CD14-positive monocyte (primary cell): ENCODE data around the gene PSMC5. TPM values are rescaled to one million over a fixed set of nuclear protein-coding genes. Genes with fewer than 3 reads are reported as not detected.
A peak's percentile ranks its signal among the peaks of the same experiment; 100 is the strongest.

Experiments
- DNase-seq, 3 donors: peaks; one replicate each; pipeline ENCODE4 v3.0.0-alpha.2; 2011 to 2022
- H2AFZ ChIP-seq: 2 replicates; pipeline ENCODE4 v1.6.0; 2012; ENCODE audit warnings: mild to moderate bottlenecking, low read depth, low read length, inconsistent platforms; ENCODE audit not compliant: insufficient read depth, poor library complexity, severe bottlenecking
- H3K27ac ChIP-seq, 2 donors: 1 replicate in 1 of 2; 2 replicates in 1 of 2; pipeline ENCODE4 v1.5.1; 2012 to 2013; ENCODE audit warnings: low read length in 2 of 2, control low read depth in 1 of 2, inconsistent platforms in 1 of 2, low read depth in 1 of 2, mild to moderate bottlenecking in 1 of 2
- H3K27me3 ChIP-seq, 2 donors: one replicate each; pipeline versions ENCODE4 v1.6.0 to v1.6.1; 2011 to 2013; ENCODE audit warnings: low read length in 2 of 2; ENCODE audit not compliant: control insufficient read depth in 2 of 2, insufficient read depth in 2 of 2
- H3K36me3 ChIP-seq, 2 donors: replicated peaks in 1 of 2; 1 replicate in 1 of 2; 2 replicates in 1 of 2; pipeline versions ENCODE4 v1.5.1 to v1.6.1; 2012 to 2013; ENCODE audit warnings: low read length in 2 of 2, control low read depth in 1 of 2, inconsistent platforms in 1 of 2, mild to moderate bottlenecking in 1 of 2; ENCODE audit not compliant: insufficient read depth in 2 of 2, control insufficient read depth in 1 of 2
- H3K4me1 ChIP-seq, 2 donors: 1 replicate in 1 of 2; 2 replicates in 1 of 2; pipeline versions ENCODE4 v1.5.1 to v1.6.1; 2012 to 2013; ENCODE audit warnings: low read length in 2 of 2, control low read depth in 1 of 2, inconsistent platforms in 1 of 2, mild to moderate bottlenecking in 1 of 2, moderate library complexity in 1 of 2; ENCODE audit not compliant: insufficient read depth in 2 of 2, control insufficient read depth in 1 of 2
- H3K4me2 ChIP-seq: replicated peaks from 2 replicates; pipeline ENCODE3; 2012; ENCODE audit warnings: low read length, moderate library complexity, mild to moderate bottlenecking; ENCODE audit not compliant: poor library complexity, severe bottlenecking; ENCODE audit errors: extremely low read depth
- H3K4me3 ChIP-seq, 3 experiments: fragments of 200-600 bp in 1 of 3; sonication (generic) in 1 of 3; replicated peaks in 1 of 3; 1 replicate in 2 of 3; 2 replicates in 1 of 3; pipeline ENCODE4 v1.5.1; 2011 to 2013; ENCODE audit warnings: low read length in 3 of 3, mild to moderate bottlenecking in 3 of 3, control low read depth in 2 of 3, low read depth in 2 of 3, inconsistent platforms in 1 of 3, moderate library complexity in 1 of 3
- H3K79me2 ChIP-seq: 2 replicates; pipeline ENCODE4 v1.6.0; 2012; ENCODE audit warnings: mild to moderate bottlenecking, control low read depth, inconsistent platforms, low read length, moderate library complexity; ENCODE audit not compliant: insufficient read depth
- H3K9ac ChIP-seq: 2 replicates; pipeline ENCODE4 v1.6.0; 2017; ENCODE audit warnings: low read length, mild to moderate bottlenecking; ENCODE audit not compliant: insufficient read depth, poor library complexity, severe bottlenecking
- H3K9me3 ChIP-seq, 2 donors: replicated peaks in 1 of 2; 1 replicate in 1 of 2; 2 replicates in 1 of 2; pipeline versions ENCODE4 v1.5.1 to v1.6.1; 2012 to 2013; ENCODE audit warnings: low read length in 2 of 2, control low read depth in 1 of 2; ENCODE audit not compliant: control insufficient read depth in 1 of 2, insufficient read depth in 1 of 2
- H4K20me1 ChIP-seq: 2 replicates; pipeline ENCODE4 v1.6.0; 2012; ENCODE audit warnings: mild to moderate bottlenecking, low read length, control low read depth, moderate library complexity; ENCODE audit not compliant: insufficient read depth
- H3K27ac Mint-ChIP-seq, 7 donors: one replicate each; pipeline ENCODE4 v1.8.0; 2020; ENCODE audit warnings: mild to moderate bottlenecking in 7 of 7, mixed read lengths in 7 of 7, moderate library complexity in 6 of 7, inconsistent platforms in 2 of 7
- H3K27me3 Mint-ChIP-seq, 3 donors: one replicate each; pipeline ENCODE4 v1.8.0; 2021 to 2022; ENCODE audit warnings: low read depth in 3 of 3, mild to moderate bottlenecking in 3 of 3, mixed read lengths in 3 of 3, moderate library complexity in 3 of 3, inconsistent platforms in 1 of 3
- H3K36me3 Mint-ChIP-seq, 2 donors: one replicate each; pipeline ENCODE4 v1.8.0; 2020; ENCODE audit warnings: mixed read lengths in 2 of 2, inconsistent platforms in 1 of 2, mild to moderate bottlenecking in 1 of 2
- H3K4me1 Mint-ChIP-seq: one replicate; pipeline ENCODE4 v1.8.0; 2020; ENCODE audit warnings: mild to moderate bottlenecking, mixed read lengths
- H3K4me3 Mint-ChIP-seq, 2 donors: one replicate each; pipeline ENCODE4 v1.8.0; 2020; ENCODE audit warnings: mild to moderate bottlenecking in 2 of 2, mixed read lengths in 2 of 2, moderate library complexity in 1 of 2
- H3K9me3 Mint-ChIP-seq, 7 donors: one replicate each; pipeline ENCODE4 v1.8.0; 2020 to 2022; ENCODE audit warnings: mixed read lengths in 7 of 7, mild to moderate bottlenecking in 6 of 7, moderate library complexity in 6 of 7, inconsistent platforms in 2 of 7
- WGBS: methylation state at CpG from one replicate; pipeline ENCODE4 v1.1.5; 2013; ENCODE audit warnings: missing lambda C conversion rate; ENCODE audit not compliant: insufficient coverage; 5-methylcytosine and 5-hydroxymethylcytosine counted together
- intact Hi-C, 2 donors: fragments of 100-400 bp; cut with micrococcal nuclease; formaldehyde crosslinking; loops; one replicate each; pipeline versions ENCODE4 v1.15.0 to v1.15.1; 2023
- polyA plus RNA-seq, 3 donors: library from polyadenylated mRNA; depleted of rRNA in 1 of 3; unstranded in 2 of 3; stranded (reverse) in 1 of 3; fragments of 300-500 nt in 2 of 3; fragments of >200 nt in 1 of 3; fragmentation: Illumina TruSeq in 2 of 3; gene quantifications; 1 replicate in 2 of 3; 2 replicates in 1 of 3; pipeline ENCODE4 v1.2.3, GENCODE V29; 2012 to 2021
- TF ChIP-seq, protein P1 (sequence below): fragments of 200-600 bp; IDR thresholded peaks from one replicate; pipeline ENCODE4 v1.8.0; 2022; ENCODE audit warnings: antibody characterized with exemption, mild to moderate bottlenecking

The PSMC5 gene
- polyA plus RNA-seq, 3 donors, result 82.8 to 97.2 (median 88.3) TPM

DNA sequence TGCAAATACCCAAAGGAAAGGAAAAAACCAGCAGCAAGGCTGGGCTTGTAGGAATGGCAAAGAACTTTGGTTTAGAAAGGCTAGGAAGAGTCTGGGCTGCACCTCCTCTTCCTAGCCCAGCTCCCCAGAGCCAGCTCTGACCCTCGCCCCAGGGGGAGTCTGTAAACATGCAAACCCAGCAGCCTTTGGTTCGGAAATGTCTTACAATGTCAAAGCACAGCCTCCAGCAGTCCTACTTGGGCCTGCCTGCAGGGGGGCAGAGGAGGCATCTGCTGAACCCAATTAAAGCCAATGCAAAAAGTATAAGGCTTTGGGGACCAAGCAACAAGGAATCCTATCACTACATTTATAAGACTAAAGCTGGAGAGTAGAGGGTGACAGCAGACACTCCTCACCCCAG lies 5.2 kb downstream of the PSMC5 start:
- 94% methylated on average over 2 of the region's 2 CpGs for WGBS
- Mint-ChIP-seq H3K27ac (peak overlapping the region in 3 of 7 donors; percentile 63 to 86 (median 63)), H3K36me3 (peaks cover 72 to 82% of the 10 kb centered on the region in 2 donors), H3K9me3 (no peaks in the 10 kb centered on the region), H3K4me1 (peaks cover 34% of the 10 kb centered on the region), H3K27me3 (no peaks in the 10 kb centered on the region), H3K4me3 (no peak overlapping the region)
- Histone ChIP-seq H3K36me3 (peaks cover 76 to 86% of the 10 kb centered on the region in 2 donors), H3K27me3 (no peaks in the 10 kb centered on the region), H3K9ac (no peak overlapping the region), H3K4me2 (no peak overlapping the region), H3K9me3 (no peaks in the 10 kb centered on the region), H4K20me1 (peaks cover 83% of the 10 kb centered on the region), H3K79me2 (peaks cover 65% of the 10 kb centered on the region), H3K4me1 (peaks cover 14 to 23% of the 10 kb centered on the region in 2 donors), H3K4me3 (no peak overlapping the region), H2AFZ (no peak overlapping the region), H3K27ac (no peak overlapping the region)
- intact Hi-C loops, result no loop called here
- DNase-seq, result no peak
- TF ChIP-seq, protein P1, sequence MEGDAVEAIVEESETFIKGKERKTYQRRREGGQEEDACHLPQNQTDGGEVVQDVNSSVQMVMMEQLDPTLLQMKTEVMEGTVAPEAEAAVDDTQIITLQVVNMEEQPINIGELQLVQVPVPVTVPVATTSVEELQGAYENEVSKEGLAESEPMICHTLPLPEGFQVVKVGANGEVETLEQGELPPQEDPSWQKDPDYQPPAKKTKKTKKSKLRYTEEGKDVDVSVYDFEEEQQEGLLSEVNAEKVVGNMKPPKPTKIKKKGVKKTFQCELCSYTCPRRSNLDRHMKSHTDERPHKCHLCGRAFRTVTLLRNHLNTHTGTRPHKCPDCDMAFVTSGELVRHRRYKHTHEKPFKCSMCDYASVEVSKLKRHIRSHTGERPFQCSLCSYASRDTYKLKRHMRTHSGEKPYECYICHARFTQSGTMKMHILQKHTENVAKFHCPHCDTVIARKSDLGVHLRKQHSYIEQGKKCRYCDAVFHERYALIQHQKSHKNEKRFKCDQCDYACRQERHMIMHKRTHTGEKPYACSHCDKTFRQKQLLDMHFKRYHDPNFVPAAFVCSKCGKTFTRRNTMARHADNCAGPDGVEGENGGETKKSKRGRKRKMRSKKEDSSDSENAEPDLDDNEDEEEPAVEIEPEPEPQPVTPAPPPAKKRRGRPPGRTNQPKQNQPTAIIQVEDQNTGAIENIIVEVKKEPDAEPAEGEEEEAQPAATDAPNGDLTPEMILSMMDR, result no peak

DNA sequence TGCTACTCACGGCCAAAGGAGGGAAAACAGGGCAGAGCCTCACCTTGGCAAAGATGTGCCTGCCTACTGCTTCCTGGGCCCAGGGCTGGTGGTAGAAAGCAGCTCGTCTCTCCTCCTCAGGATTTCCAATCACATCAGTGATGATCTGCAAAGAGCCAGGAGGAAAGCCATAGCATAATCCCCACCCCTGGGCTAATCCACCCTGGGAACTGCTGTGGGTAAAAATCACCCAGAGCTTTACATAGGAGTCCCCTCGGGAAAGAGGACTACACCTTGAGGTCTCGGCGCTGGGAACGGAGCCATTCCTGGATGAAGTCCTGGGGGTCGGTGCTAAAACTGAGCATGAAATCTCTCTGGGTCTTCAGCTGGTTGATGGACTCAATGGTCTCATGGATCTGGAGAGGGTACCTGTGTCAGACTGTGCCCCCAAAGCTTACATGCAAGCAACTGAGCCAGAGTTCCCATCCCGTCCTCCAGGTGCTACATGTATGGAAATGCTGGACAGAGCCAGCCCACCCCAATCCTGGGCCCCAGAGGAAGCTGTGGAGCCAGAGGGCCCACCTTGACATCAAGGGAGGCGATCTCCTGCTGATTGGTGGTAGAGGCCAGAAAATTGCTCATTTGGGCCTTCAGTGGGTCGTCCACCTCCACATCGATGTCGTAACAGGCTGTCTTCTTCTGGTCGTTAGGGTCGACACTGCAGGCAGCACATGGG lies 6.0 kb downstream of the PSMC5 start:
- Histone ChIP-seq H3K27me3 (no peaks in the 10 kb centered on the region), H3K4me3 (no peak overlapping the region), H3K4me1 (peaks cover 9 to 18% of the 10 kb centered on the region in 2 donors), H4K20me1 (peaks cover 85% of the 10 kb centered on the region), H3K36me3 (peaks cover 76 to 91% of the 10 kb centered on the region in 2 donors), H3K9ac (no peak overlapping the region), H3K9me3 (no peaks in the 10 kb centered on the region), H2AFZ (no peak overlapping the region), H3K27ac (no peak overlapping the region), H3K4me2 (no peak overlapping the region), H3K79me2 (peaks cover 65% of the 10 kb centered on the region)
- H3K27me3 Mint-ChIP-seq, result peaks cover 0 to 1% (median 0%) of the 10 kb centered on the region in 3 donors
- no peak overlapping the region for H3K27ac Mint-ChIP-seq
- H3K4me3 Mint-ChIP-seq, result no peak overlapping the region
- peaks cover 27% of the 10 kb centered on the region for H3K4me1 Mint-ChIP-seq
- peaks cover 72 to 83% of the 10 kb centered on the region in 2 donors for H3K36me3 Mint-ChIP-seq
- intact Hi-C loops, result no loop called here
- TF ChIP-seq, protein P1, result no peak
- DNase-seq, result no peak
- H3K9me3 Mint-ChIP-seq, result no peaks in the 10 kb centered on the region
- WGBS, result 85% methylated on average over 13 of the region's 14 CpGs
